ENCODE data around the gene PAQR4.

The PAQR4 gene

DNA sequence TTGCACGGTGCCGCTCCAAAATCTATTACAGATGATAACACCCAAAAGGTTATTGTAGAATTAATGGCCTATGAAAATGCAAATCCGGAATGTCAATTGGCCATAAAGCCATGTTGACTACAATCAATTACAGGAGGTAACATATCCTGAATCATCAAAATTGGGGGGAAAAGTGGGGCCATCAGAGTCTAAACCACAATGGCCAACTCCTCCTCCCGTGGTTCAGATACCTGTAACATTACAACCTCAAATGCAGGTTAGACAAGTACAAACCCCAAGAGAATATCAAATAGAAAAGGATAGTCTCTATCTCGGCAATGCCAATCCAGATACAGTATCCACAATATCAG, 42.5 kb upstream of the PAQR4 start:
- TF ChIP-seq YY1 (IDR thresholded peaks at IDR 0.05; ENCODE audit: low read depth) (no peak), TCF12 (IDR thresholded peaks at IDR 0.05; ENCODE audit: low read depth) (no peak), FOXM1 (IDR thresholded peaks at IDR 0.05; ENCODE audit: borderline replicate concordance, low read depth) (no peak), RAD21 (IDR thresholded peaks at IDR 0.05; ENCODE audit: low read depth) (no peak), CREB1 (IDR thresholded peaks at IDR 0.05; ENCODE audit: low read depth) (no peak), CEBPB (IDR thresholded peaks at IDR 0.05) (no peak), TAF1 (IDR thresholded peaks at IDR 0.05; ENCODE audit: low read depth) (no peak), NFIC (IDR thresholded peaks at IDR 0.05) (no peak), ZBTB7A (IDR thresholded peaks at IDR 0.05; ENCODE audit: low read depth) (no peak), EGR1 (IDR thresholded peaks at IDR 0.05) (no peak), TEAD4 (IDR thresholded peaks at IDR 0.05) (no peak), EP300 (IDR thresholded peaks at IDR 0.05; ENCODE audit: borderline replicate concordance) (no peak)
- TF ChIP-seq, protein P1, sequence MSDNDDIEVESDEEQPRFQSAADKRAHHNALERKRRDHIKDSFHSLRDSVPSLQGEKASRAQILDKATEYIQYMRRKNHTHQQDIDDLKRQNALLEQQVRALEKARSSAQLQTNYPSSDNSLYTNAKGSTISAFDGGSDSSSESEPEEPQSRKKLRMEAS (IDR thresholded peaks at IDR 0.05): no peak
- TF ChIP-seq, protein P2, sequence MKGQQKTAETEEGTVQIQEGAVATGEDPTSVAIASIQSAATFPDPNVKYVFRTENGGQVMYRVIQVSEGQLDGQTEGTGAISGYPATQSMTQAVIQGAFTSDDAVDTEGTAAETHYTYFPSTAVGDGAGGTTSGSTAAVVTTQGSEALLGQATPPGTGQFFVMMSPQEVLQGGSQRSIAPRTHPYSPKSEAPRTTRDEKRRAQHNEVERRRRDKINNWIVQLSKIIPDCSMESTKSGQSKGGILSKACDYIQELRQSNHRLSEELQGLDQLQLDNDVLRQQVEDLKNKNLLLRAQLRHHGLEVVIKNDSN (IDR thresholded peaks at IDR 0.05): no peak
- TF ChIP-seq, protein P3, sequence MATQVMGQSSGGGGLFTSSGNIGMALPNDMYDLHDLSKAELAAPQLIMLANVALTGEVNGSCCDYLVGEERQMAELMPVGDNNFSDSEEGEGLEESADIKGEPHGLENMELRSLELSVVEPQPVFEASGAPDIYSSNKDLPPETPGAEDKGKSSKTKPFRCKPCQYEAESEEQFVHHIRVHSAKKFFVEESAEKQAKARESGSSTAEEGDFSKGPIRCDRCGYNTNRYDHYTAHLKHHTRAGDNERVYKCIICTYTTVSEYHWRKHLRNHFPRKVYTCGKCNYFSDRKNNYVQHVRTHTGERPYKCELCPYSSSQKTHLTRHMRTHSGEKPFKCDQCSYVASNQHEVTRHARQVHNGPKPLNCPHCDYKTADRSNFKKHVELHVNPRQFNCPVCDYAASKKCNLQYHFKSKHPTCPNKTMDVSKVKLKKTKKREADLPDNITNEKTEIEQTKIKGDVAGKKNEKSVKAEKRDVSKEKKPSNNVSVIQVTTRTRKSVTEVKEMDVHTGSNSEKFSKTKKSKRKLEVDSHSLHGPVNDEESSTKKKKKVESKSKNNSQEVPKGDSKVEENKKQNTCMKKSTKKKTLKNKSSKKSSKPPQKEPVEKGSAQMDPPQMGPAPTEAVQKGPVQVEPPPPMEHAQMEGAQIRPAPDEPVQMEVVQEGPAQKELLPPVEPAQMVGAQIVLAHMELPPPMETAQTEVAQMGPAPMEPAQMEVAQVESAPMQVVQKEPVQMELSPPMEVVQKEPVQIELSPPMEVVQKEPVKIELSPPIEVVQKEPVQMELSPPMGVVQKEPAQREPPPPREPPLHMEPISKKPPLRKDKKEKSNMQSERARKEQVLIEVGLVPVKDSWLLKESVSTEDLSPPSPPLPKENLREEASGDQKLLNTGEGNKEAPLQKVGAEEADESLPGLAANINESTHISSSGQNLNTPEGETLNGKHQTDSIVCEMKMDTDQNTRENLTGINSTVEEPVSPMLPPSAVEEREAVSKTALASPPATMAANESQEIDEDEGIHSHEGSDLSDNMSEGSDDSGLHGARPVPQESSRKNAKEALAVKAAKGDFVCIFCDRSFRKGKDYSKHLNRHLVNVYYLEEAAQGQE (IDR thresholded peaks at IDR 0.05; ENCODE audit: low read depth): no peak

DNA sequence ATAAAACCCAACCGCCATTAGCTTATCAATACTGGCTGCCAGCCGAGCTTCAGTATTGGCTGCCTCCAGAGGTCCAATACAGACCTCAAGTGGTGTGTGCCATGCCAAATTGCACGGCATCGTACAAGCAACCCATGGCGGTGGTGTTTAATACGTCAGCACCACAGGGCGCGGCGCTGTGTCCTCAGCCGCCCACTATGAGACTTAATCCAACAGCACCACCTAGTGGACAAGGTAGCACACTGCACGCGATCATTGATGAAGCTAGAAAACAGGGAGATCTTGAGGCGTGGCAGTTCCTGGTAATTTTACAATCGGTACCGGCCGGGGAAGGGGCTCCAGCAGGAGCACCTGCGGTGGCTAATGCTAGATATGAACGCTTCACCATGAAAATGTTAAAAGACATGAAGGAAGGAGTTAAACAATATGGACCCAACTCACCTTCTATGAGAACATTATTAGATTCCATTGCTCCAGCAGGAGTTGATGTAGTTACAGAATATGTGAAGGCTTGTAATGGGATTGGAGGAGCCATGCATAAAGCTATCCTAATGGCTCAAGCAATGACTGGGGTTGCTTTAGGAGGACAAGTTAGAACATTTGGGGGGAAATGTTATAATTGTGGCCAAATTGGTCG, 42.0 kb upstream of the PAQR4 start:
- TF ChIP-seq, protein P1 (IDR thresholded peaks at IDR 0.05): peak; percentile 87
- TF ChIP-seq RAD21 (IDR thresholded peaks at IDR 0.05; ENCODE audit: low read depth): peak; percentile 77
- TF ChIP-seq TEAD4 (IDR thresholded peaks at IDR 0.05): no peak

DNA sequence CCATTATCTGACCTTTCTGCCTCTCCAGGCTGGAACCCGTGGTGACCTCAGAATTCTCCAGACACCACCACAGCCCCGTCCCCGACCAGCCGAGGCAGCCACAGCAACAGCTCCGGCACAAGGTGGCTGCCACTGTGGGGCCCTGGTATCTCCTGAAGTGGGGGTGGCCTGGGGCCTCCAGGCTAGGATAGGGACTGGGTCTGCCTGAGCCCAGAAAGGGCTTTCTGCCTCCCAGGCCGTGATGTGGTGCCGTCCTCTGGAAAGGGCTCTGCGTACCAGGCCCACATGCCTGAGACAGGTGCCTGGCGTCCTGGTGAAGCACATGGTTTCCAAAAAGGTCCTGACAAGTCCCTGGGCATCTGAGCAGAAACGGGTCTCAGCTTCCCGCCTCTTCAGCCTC, 40.4 kb upstream of the PAQR4 start:
- TF ChIP-seq, protein P1 (IDR thresholded peaks at IDR 0.05): no peak
- no peak for TF ChIP-seq TCF12 (IDR thresholded peaks at IDR 0.05; ENCODE audit: low read depth)
- TF ChIP-seq TEAD4 (IDR thresholded peaks at IDR 0.05): no peak
- TF ChIP-seq NFIC (IDR thresholded peaks at IDR 0.05): no peak
- TF ChIP-seq ZBTB7A (IDR thresholded peaks at IDR 0.05; ENCODE audit: low read depth): no peak
- TF ChIP-seq TAF1 (IDR thresholded peaks at IDR 0.05; ENCODE audit: low read depth): no peak
- TF ChIP-seq YY1 (IDR thresholded peaks at IDR 0.05; ENCODE audit: low read depth): no peak
- no peak for TF ChIP-seq CEBPB (IDR thresholded peaks at IDR 0.05)
- TF ChIP-seq EP300 (IDR thresholded peaks at IDR 0.05; ENCODE audit: borderline replicate concordance): no peak

DNA sequence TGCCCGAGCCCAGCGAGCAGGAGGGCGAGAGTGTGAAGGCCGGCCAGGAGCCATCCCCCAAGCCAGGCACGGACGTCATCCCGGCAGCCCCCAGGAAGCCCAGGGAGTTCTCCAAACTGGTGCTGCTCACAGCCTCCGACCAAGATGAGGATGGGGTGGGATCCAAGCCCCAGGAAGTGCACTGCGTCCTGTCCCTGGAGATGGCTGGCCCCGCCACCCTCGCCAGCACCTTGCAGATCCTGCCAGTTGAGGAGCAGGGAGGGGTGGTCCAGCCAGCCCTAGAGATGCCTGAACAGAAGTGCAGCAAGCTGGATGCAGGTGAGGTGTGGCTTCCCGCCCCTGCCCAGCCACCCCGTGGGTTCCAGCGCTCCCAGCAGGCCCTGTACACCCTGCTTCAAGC, 39.5 kb upstream of the PAQR4 start:
- TF ChIP-seq CEBPB (IDR thresholded peaks at IDR 0.05): no peak
- no peak for TF ChIP-seq ZBTB7A (IDR thresholded peaks at IDR 0.05; ENCODE audit: low read depth)
- no peak for TF ChIP-seq CREB1 (IDR thresholded peaks at IDR 0.05; ENCODE audit: low read depth)
- no peak for TF ChIP-seq RAD21 (IDR thresholded peaks at IDR 0.05; ENCODE audit: low read depth)
- TF ChIP-seq TEAD4 (IDR thresholded peaks at IDR 0.05): no peak
- TF ChIP-seq TCF12 (IDR thresholded peaks at IDR 0.05; ENCODE audit: low read depth): no peak
- TF ChIP-seq, protein P3 (IDR thresholded peaks at IDR 0.05; ENCODE audit: low read depth): no peak
- TF ChIP-seq, protein P2 (IDR thresholded peaks at IDR 0.05): no peak
- no peak for TF ChIP-seq EP300 (IDR thresholded peaks at IDR 0.05; ENCODE audit: borderline replicate concordance)
- no peak for TF ChIP-seq TAF1 (IDR thresholded peaks at IDR 0.05; ENCODE audit: low read depth)
- TF ChIP-seq FOXM1 (IDR thresholded peaks at IDR 0.05; ENCODE audit: borderline replicate concordance, low read depth): no peak
- TF ChIP-seq NFIC (IDR thresholded peaks at IDR 0.05): no peak
- TF ChIP-seq, protein P1 (IDR thresholded peaks at IDR 0.05): no peak
- TF ChIP-seq EGR1 (IDR thresholded peaks at IDR 0.05): no peak
- no peak for TF ChIP-seq YY1 (IDR thresholded peaks at IDR 0.05; ENCODE audit: low read depth)

DNA sequence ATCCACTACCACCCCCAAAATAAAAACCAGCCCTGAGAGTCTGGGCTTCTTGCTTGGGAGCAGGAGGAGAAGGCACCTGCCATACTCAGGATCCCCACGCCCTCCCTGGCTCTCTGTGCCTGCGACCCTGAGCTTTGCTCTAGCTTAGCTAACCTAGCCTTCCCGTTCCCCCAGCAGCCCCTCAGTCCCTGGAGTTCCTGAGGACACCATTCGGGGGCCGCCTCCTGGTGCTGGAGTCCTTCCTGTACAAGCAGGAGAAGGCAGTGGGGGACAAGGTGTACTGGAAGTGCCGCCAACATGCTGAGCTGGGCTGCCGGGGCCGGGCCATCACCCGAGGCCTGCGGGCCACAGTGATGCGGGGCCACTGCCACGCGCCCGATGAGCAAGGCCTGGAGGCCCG, 38.9 kb upstream of the PAQR4 start:
- no peak for TF ChIP-seq TCF12 (IDR thresholded peaks at IDR 0.05; ENCODE audit: low read depth)

DNA sequence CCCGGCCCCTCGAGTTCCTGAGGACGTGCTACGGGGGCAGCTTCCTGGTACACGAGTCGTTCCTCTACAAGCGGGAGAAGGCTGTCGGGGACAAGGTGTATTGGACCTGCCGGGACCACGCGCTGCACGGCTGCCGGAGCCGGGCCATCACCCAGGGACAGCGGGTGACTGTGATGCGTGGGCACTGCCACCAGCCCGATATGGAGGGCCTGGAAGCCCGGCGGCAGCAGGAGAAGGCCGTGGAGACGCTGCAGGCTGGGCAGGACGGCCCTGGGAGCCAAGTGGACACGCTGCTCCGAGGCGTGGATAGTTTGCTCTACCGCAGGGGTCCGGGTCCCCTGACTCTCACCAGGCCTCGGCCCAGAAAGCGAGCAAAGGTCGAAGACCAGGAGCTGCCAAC, 36.0 kb upstream of the PAQR4 start:
- TF ChIP-seq TEAD4 (IDR thresholded peaks at IDR 0.05) (no peak), TAF1 (IDR thresholded peaks at IDR 0.05; ENCODE audit: low read depth) (no peak), ZBTB7A (IDR thresholded peaks at IDR 0.05; ENCODE audit: low read depth) (no peak), CEBPB (IDR thresholded peaks at IDR 0.05) (no peak), EGR1 (IDR thresholded peaks at IDR 0.05) (no peak), EP300 (IDR thresholded peaks at IDR 0.05; ENCODE audit: borderline replicate concordance) (no peak), NFIC (IDR thresholded peaks at IDR 0.05) (no peak), YY1 (IDR thresholded peaks at IDR 0.05; ENCODE audit: low read depth) (no peak), TCF12 (IDR thresholded peaks at IDR 0.05; ENCODE audit: low read depth) (no peak), FOXM1 (IDR thresholded peaks at IDR 0.05; ENCODE audit: borderline replicate concordance, low read depth) (no peak), CREB1 (IDR thresholded peaks at IDR 0.05; ENCODE audit: low read depth) (no peak), RAD21 (IDR thresholded peaks at IDR 0.05; ENCODE audit: low read depth) (no peak)
- TF ChIP-seq, protein P2 (IDR thresholded peaks at IDR 0.05): no peak
- TF ChIP-seq, protein P1 (IDR thresholded peaks at IDR 0.05): no peak
- TF ChIP-seq, protein P3 (IDR thresholded peaks at IDR 0.05; ENCODE audit: low read depth): no peak
